Activated B cell treated with CpG ODN at 0.5 μM for 24 hours (primary cell): ENCODE results near the gene PLPP7. TPM values are rescaled to one million over a fixed set of nuclear protein-coding genes. Genes with fewer than 3 reads are reported as not detected.

Source experiments
- ATAC-seq: fragments of 200-7000 bp; cut with Tn5 transposase; one replicate; pipeline ENCODE4 v1.10.0; 2021; ENCODE audit warnings: low read depth, mild to moderate bottlenecking, moderate library complexity
- CTCF ChIA-PET: fragments of 350-600 bp; sonication (Branson Sonifier 250); formaldehyde crosslinking; loops from one replicate; lab custom pipeline; 2021; ENCODE audit warnings: antibody characterized with exemption; lab: Charles Lee
- POLR2A ChIA-PET: fragments of 350-600 bp; sonication (Branson Sonifier 250); formaldehyde crosslinking; loops from one replicate; lab custom pipeline; 2021; ENCODE audit warnings: antibody characterized with exemption; lab: Charles Lee
- DNase-seq: peaks from one replicate; pipeline ENCODE4 v3.0.0; 2022
- H3K27ac Mint-ChIP-seq: one replicate; pipeline ENCODE4 v1.8.0; 2020; ENCODE audit warnings: mixed read lengths
- H3K27me3 Mint-ChIP-seq: one replicate; pipeline ENCODE4 v1.8.0; 2021; ENCODE audit warnings: mixed read lengths
- H3K36me3 Mint-ChIP-seq: one replicate; pipeline ENCODE4 v1.8.0; 2021; ENCODE audit warnings: low read depth, mixed read lengths
- H3K4me1 Mint-ChIP-seq: one replicate; pipeline ENCODE4 v1.8.0; 2021; ENCODE audit warnings: mixed read lengths
- H3K4me3 Mint-ChIP-seq: one replicate; pipeline ENCODE4 v1.8.0; 2020; ENCODE audit warnings: mild to moderate bottlenecking, mixed read lengths
- H3K9me3 Mint-ChIP-seq: one replicate; pipeline ENCODE4 v1.8.0; 2020; ENCODE audit warnings: mixed read lengths
- intact Hi-C: fragments of 100-400 bp; cut with micrococcal nuclease; formaldehyde crosslinking; loops from one replicate; pipeline ENCODE4 v1.15.1; 2024
- total RNA-seq: library from RNA; stranded (reverse); gene quantifications from 2 replicates; pipeline ENCODE4 v1.2.3, GENCODE V29; 2022
- TF ChIP-seq, protein P1 (sequence below): fragments of 200-600 bp; IDR thresholded peaks from one replicate; pipeline ENCODE4 v1.8.0; 2022; ENCODE audit warnings: antibody characterized with exemption, mild to moderate bottlenecking

PLPP7 gene
- total RNA-seq, 1 donor from 2014 or later, result 0.53 TPM

- TF ChIP-seq, protein P1, sequence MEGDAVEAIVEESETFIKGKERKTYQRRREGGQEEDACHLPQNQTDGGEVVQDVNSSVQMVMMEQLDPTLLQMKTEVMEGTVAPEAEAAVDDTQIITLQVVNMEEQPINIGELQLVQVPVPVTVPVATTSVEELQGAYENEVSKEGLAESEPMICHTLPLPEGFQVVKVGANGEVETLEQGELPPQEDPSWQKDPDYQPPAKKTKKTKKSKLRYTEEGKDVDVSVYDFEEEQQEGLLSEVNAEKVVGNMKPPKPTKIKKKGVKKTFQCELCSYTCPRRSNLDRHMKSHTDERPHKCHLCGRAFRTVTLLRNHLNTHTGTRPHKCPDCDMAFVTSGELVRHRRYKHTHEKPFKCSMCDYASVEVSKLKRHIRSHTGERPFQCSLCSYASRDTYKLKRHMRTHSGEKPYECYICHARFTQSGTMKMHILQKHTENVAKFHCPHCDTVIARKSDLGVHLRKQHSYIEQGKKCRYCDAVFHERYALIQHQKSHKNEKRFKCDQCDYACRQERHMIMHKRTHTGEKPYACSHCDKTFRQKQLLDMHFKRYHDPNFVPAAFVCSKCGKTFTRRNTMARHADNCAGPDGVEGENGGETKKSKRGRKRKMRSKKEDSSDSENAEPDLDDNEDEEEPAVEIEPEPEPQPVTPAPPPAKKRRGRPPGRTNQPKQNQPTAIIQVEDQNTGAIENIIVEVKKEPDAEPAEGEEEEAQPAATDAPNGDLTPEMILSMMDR, result no peak
- DNase-seq (no peak), ATAC-seq (no peak)
- H3K36me3 Mint-ChIP-seq, result no peaks in the 10 kb centered on the region
- peaks cover 11% of the 10 kb centered on the region for H3K27me3 Mint-ChIP-seq
- H3K9me3 Mint-ChIP-seq, result no peaks in the 10 kb centered on the region
- ChIA-PET POLR2A (interaction anchor here (0.7 kb wide), 1 partner anchor 10 kb away, joined by 4 read pairs; no protein-coding TSS in a partner anchor), CTCF (no interaction called here)
- peaks cover 10% of the 10 kb centered on the region for H3K4me1 Mint-ChIP-seq
- intact Hi-C loops, result no loop called here
- no peak overlapping the region for H3K27ac Mint-ChIP-seq
- no peak overlapping the region for H3K4me3 Mint-ChIP-seq
Measured at GRCh38 chr9:131312822-131313770, 23.6 kb downstream of the PLPP7 start.

DNA sequence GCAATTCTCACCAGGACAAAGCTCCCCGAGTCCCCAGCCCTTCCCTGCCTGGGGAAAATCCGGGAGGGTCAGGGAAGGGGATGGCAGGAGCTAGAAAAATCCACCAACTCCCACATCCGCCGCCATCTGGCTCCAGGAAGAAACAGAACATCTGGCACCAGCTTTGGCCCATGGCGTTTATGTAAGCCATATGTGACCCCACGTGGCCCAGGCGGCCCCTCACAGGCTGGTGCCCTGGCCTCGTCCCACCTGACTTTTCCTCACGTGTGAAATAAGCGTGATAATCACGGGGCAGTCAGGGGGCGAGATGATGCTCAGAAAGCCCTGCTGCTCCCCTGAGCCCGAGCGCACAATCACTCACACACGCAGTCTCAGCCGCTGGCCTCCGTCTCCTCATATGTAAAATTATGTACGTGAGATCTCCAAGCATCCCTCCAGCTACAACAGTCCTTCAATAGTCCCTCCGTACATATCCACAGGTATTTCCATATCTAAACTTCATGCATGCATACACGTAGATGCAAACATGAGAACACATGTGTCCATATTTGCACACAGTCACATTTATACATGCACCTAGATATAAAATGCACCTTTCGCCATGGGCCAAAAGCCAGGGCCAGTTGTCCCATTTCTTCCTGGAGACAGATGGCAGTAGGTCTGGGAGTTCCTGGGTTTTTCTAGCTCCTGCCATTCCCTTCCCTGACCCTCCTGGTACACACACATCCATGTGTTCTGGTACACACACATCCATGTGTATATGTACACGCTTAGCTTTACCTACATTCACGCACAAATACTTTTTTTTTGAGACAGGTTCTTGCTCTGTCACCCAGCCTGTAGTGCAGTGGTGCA is 28.9 kb downstream of the PLPP7 start:
- Mint-ChIP-seq H3K4me1 (no peaks in the 10 kb centered on the region), H3K9me3 (no peaks in the 10 kb centered on the region), H3K36me3 (no peaks in the 10 kb centered on the region), H3K4me3 (no peak overlapping the region), H3K27me3 (peaks cover 11% of the 10 kb centered on the region), H3K27ac (no peak overlapping the region)
- POLR2A ChIA-PET, result no interaction called here
- ATAC-seq, result no peak
- intact Hi-C loops, result no loop called here
- TF ChIP-seq, protein P1, result no peak
- DNase-seq, result no peak
- CTCF ChIA-PET, result interaction anchor here (0.6 kb wide), 1 partner anchor 57 kb away, joined by 3 read pairs; no protein-coding TSS in a partner anchor

DNA sequence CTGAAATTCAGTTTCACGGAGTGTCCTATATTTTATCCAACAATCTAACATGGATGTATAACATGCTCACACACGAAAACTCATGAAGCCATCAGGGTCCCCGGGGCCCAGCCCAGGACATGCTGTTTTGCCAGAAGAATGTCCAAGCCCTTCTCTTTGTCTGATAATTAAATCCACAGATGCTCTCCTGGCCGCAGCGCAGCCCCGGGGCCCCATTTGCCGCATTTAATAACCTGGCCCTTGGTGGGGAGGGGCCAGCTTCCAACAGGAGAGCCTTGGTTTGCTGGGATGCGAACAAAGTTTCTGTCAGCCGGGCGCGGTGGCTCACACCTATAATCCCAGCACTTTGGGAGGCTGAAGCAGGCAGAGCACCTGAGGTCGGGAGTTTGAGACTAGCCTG is 30.0 kb downstream of the PLPP7 start:
- POLR2A ChIA-PET, result no interaction called here
- CTCF ChIA-PET, result no interaction called here

GRCh38 chr9:131320031-131320685 is 30.6 kb downstream of the PLPP7 start:
- H3K27me3 Mint-ChIP-seq, result peaks cover 8% of the 10 kb centered on the region
- no peaks in the 10 kb centered on the region for H3K36me3 Mint-ChIP-seq
- H3K27ac Mint-ChIP-seq, result no peak overlapping the region
- POLR2A ChIA-PET, result no interaction called here
- intact Hi-C loops, result no loop called here
- H3K9me3 Mint-ChIP-seq, result no peaks in the 10 kb centered on the region
- DNase-seq (no peak), ATAC-seq (no peak)
- CTCF ChIA-PET, result no interaction called here
- no peak overlapping the region for H3K4me3 Mint-ChIP-seq
- TF ChIP-seq, protein P1, result no peak
- no peaks in the 10 kb centered on the region for H3K4me1 Mint-ChIP-seq

More for the DNA sequence above, 30.0 kb downstream of the PLPP7 start:
- DNase-seq (no peak), ATAC-seq (no peak)
- Mint-ChIP-seq H3K36me3 (no peaks in the 10 kb centered on the region), H3K4me1 (no peaks in the 10 kb centered on the region), H3K27ac (no peak overlapping the region), H3K4me3 (no peak overlapping the region), H3K9me3 (no peaks in the 10 kb centered on the region), H3K27me3 (peaks cover 10% of the 10 kb centered on the region)
- TF ChIP-seq, protein P1, result no peak
- intact Hi-C loops, result no loop called here
